Stimulated activated CD4-positive, alpha-beta T cell treated with anti-CD3 and anti-CD28 coated beads, Interleukin-1b, Interleukin-23, amount 100 ng/mL, for 24 hours (primary cell): ENCODE results near the gene XCL1.
"Not testable (repeated sequence)": the region's sequence is repeated elsewhere in the genome, so short reads cannot be mapped to it uniquely, and the experiment has no call there.

ENCODE experiments used
- DNase-seq, 4 experiments: peaks; one replicate each; pipeline ENCODE4 v3.0.0-alpha.2; 2020; ENCODE audit warnings: low read depth in 4 of 4, low spot score in 1 of 4

The XCL1 gene

GRCh38 chr1:168567007-168567406, 9.4 kb upstream of the XCL1 start:
- no peak for DNase-seq

- no peak for DNase-seq
Observed at GRCh38 chr1:168567568-168567967, 8.8 kb upstream of the XCL1 start.

GRCh38 chr1:168568346-168568745, 8.1 kb upstream of the XCL1 start:
- DNase-seq = no peak

GRCh38 chr1:168570652-168571051, 5.8 kb upstream of the XCL1 start:
- DNase-seq = no peak

DNA sequence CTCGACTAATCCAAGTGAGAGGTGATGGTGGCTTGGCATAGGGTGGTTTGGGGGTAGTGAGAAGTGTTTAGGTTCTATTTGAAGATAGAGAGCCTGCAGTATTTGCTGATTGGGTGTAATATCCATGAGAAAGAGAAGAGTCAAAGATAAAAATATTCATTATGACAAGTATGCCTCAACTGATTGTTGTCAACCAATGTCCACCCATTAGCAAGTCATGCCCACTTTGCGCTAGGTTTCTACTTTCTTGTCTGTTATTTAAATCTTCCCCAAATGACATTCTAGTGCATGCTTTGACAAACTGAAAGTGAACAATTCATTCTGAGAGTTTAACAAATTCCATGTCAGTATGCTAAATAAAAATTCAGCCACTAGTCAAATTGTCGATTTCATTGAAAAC, 3.8 kb upstream of the XCL1 start:
- no peak for DNase-seq

DNA sequence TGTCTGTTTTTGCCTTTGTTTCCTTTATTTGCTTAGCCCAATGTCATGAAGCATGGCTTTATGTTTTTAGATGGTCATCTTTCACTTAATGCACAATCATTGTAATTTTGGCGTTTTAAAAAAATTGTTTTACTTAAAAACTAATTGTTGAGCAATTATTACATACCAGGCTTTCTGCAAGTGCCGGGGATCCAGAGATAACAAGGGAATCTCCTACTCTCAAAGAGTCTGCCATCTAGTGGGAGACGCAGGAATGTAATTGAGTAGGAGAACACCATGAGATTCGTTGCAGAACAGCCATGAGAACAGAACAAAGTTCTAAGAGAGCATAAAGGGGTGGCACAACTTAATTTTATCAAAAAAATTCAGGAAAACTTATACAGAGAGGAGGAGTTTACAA, 2.2 kb upstream of the XCL1 start:
- DNase-seq = not testable (repeated sequence)

GRCh38 chr1:168578531-168579185, 2.3 kb downstream of the XCL1 start:
- DNase-seq = not testable (repeated sequence)

DNA sequence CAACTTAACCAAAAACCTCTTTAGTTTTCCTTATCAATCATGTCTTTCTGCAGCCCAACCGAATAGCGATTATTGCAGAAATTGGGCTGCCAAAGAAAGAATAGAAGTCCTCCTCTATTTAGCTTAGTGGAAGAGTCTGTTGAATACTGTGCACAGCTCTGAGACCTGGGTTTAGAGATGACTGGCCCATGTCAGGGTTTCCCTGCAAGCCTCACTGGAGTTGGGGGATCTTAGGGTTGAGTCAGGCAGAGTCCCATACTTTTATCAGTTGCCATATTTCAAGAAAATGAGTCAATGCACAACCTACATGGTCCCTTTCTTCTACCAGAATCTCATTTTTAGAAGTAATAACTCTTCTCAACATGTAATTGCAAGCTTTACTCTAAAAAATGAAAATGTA, 3.9 kb downstream of the XCL1 start:
- not testable (repeated sequence) for DNase-seq

DNA sequence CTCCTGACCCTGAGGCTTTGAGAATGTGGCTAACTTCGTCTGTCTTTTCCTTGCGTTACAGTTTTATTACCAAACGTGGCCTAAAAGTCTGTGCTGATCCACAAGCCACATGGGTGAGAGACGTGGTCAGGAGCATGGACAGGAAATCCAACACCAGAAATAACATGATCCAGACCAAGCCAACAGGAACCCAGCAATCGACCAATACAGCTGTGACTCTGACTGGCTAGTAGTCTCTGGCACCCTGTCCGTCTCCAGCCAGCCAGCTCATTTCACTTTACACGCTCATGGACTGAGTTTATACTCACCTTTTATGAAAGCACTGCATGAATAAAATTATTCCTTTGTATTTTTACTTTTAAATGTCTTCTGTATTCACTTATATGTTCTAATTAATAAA, 4.6 kb downstream of the XCL1 start:
- DNase-seq = not testable (repeated sequence)

DNA sequence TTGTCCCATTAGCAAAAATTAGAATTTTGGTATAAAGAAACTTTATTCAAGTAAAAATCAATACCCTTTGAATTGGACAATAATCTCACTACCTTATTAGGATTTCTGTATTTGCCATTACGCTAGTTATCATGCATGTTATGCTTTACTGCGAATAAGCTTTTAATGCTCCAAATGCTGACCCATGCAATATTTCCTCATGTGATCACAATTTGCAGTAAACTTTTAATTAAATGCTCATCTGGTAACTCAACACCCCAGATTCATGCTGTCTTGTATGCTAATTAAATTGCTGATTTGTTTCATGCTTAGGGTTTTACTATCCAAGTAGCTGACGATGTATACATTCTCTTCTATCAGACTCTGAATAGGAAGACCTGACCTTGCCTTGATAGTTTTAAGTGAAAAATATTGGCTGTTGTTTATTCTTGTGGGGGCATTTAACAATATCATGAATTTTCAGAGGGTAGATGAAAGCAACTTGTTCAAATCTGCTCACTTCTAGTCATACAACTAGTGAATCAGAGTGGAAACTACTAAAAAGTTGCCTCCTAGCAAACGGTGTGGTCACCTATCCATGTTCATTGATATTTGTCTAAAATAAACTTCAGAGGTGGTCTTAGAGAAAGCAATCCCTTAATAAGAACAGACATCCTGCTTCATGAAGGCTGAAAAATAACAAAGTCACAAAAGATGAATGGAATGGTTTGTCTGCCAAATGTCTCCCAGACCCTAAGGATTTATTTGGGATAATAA, 5.6 kb downstream of the XCL1 start:
- no peak for DNase-seq

GRCh38 chr1:168582688-168583336, 6.4 kb downstream of the XCL1 start:
- no peak for DNase-seq

DNA sequence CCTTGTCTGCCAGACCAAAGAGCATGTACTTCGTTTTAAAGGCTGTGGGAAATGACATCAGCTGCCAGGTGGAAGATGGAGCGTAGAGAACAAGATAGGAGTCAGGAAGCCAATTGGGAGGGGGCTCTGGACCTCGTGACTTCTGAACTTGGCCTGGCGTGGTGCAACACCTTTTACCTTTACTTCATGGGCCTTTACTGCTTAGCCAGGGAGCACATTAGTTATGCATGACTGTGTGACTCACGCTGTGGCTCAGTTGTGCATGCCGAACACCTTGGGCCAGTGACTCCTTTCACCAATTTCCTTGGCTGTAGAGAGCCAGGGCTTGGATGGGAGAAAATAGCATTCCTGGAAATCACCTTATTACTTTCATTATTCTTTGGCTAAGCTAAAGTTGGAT, 7.2 kb downstream of the XCL1 start:
- no peak for DNase-seq

DNA sequence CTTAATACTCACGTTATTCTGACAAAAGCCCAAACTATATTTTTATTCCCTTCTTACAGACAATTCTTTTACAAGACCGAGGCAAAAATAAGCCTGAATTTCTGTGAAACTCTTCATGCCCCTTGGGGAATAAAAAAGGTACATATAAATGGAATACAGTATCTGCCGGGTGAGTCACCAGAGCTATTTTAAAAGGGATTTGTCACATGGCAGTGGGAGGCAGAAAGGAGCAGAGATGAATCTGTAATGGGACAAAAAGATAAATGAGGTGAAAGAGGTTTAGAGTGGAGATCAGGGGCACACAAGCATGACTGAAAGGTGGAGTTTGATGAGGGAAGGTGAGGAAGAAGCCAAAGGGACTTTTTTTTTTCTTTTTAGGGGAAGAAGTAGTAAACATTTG, 8.8 kb downstream of the XCL1 start:
- DNase-seq = no peak

DNA sequence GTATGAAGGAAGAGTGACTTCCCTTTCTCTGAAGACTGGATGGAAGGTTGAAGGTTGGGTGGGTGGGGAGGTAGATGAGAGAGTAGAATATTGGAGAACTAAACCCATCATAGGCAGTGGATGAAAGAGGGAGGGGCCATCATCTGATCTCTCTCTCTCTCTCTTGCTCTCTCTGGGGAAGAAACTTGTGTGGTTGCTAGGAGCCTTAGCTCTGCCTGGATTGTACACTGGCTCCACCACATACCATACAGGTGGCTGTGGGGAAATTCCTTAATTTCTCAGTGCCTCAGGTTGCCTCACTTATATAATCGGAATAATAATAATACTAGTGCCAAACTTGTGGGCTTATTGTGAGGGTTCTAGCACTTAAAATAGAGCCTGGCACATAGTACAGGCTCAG, 9.5 kb downstream of the XCL1 start:
- no peak for DNase-seq

GRCh38 chr1:168589167-168589566, 12.8 kb downstream of the XCL1 start:
- DNase-seq = no peak

GRCh38 chr1:168591066-168591465, 14.7 kb downstream of the XCL1 start:
- no peak for DNase-seq

GRCh38 chr1:168591641-168592250, 15.3 kb downstream of the XCL1 start:
- no peak for DNase-seq

DNA sequence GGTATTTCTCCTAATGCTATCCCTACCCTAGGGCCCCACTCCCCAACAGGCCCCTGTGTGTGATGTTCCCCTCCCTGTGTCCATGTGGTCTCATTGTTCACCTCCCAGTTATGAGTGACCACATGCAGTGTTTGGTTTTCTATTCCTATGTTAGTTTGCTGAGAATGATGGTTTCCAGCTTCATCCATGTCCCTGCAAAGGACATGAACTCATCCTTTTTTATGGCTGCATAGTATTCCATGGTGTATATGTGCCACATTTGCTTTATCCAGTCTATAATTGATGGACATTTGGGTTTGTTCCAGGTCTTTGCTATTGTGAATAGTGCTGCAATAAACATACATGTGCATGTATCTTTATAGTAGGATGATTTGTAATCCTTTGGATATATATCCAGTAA, 19.0 kb downstream of the XCL1 start:
- DNase-seq = not testable (repeated sequence)

DNA sequence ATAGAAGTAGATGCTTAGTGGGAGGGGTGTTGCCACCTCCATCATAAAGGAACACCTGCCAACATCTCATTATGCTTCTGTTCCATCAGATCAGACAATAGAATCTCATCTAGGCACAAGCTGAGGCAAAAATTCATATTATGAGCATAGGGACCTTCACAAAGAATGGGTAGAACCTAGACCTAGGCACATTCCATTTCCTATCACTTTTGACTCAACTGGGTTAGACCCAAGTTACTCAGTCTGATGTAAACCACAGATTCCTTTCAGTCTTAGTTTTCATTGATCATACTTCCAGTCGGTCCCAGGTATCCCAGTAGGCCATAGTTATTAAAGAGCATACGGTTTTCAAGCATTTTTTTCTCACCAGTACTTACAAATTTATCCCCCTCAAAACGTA, 21.7 kb downstream of the XCL1 start:
- no peak for DNase-seq

- no peak for DNase-seq
Observed at GRCh38 chr1:168598892-168599291, 22.5 kb downstream of the XCL1 start.

- no peak for DNase-seq
Observed at GRCh38 chr1:168599641-168600040, 23.2 kb downstream of the XCL1 start.

DNA sequence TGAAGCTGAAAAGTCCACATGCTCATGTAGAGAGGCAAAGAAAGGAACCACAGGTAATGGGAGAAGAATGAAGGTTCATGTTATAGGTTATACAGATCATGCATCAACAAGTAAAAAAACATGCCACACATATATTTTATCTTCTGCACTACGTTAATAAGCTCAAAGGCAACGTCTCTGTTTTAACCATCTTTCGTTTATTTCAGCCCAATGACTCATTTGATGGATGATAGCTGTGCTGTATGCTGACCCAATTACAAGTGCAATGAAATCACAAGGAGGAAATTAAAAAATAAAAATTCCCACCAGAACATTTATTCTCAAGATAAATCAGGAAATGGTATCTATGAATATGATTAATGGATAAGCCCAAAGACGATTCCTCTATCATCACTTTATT, 24.6 kb downstream of the XCL1 start:
- DNase-seq = no peak
